Glomerular visceral epithelial cell (primary cell): ENCODE results near the gene WHRN.

Experiments used
- DNase-seq: peaks from one replicate; pipeline ENCODE4 v3.0.0-alpha.2; 2016; ENCODE audit errors: extremely low spot score

The WHRN gene

DNA sequence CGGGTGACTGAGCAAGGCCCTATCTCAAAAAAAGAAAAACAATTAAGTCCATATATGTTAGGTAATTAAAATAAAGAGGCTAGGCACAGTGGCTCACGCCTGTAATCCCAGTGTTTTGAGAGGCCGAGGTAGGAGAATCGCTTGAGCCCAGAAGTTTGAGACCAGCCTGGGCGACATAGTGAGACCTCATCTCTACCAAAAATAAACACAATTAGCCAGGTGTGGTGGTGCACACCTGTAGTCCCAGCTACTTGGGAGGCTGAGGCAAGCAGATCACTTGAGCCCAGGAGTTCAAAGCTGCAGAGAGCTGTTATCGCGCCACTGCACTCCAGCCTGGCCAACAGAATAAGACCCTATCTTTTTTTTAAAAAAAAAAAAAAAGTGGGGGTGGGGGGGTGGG lies 12.3 kb downstream of the WHRN start:
- no peak for DNase-seq

DNA sequence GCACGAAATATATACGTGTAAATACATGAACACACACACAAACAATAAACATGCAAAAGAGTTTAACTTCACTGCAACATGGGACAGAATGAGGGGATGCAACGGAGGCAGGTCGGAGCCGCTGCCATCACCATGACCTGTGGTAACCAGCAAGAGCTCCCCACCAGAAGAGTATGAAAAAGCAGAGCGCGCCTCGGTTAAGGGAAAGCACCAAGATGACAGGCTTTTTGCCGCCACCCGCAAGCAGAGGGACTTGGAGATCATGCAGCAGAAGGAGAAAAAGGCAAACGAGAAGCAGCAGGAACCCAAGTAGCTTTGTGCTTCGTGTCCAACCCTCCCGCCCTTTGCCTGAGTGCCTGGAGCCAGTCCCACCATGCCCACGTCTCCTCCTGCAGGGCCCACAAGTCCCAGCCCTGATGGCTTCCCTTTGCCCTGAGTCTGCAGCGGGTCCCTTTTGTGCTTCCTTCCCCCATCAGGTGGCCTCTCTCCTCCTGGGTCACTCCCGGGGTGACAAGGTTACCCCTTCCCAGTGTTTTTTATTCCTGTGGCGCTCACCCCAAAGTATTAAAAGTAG lies 13.8 kb downstream of the WHRN start:
- DNase-seq: no peak

DNA sequence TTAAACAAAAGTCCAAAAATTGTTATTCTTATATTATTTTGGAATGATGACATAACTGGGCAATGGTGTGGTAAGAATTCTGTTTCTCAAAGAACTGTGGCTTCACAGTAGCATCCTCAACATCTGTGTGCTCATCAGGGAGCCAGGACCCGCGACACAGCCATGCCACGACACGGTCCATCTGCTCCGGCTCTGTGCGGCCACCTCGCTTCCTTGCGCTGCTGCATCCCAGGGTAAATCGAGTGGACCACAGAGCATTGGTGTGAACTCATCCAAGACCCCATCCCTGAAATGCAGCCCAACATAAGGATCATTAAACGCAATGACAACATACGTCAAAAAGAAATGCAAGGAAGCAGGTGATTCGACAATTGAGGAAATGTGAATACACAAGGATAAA lies 15.3 kb downstream of the WHRN start:
- no peak for DNase-seq

DNA sequence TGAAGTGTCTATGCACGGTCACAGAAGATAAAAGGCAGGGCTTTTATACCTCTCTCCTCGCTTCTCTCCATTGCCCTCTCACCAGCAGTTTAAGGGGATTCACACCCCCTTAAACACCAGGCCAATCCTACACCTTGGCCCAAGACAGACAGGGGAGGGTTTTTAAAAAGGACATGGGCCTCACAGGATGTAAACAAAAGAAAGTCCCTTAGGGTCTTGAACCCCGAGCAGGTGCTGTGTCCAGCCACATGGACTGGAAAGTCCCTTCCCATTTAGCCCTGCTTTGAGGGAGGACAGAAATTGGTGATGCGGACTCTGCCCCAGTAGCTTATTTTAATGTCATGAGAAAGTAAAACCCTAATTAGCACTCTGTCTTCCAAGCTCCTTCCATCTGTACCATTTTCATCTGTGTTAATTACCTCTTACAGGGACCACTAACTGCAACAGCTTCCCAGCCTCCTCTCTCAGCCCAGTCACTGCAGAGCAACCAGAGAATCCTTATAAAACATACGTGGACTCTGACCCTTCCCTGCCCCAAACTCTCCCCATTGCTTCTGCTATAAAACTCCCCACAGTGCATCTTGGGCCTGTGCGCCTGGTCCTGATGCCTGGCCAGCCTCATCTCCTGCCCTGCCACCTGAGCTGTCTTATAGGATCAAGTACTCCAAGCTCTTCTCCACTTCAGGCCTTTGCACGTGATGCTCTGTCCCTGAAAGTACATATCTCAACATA lies 16.7 kb downstream of the WHRN start:
- no peak for DNase-seq

DNA sequence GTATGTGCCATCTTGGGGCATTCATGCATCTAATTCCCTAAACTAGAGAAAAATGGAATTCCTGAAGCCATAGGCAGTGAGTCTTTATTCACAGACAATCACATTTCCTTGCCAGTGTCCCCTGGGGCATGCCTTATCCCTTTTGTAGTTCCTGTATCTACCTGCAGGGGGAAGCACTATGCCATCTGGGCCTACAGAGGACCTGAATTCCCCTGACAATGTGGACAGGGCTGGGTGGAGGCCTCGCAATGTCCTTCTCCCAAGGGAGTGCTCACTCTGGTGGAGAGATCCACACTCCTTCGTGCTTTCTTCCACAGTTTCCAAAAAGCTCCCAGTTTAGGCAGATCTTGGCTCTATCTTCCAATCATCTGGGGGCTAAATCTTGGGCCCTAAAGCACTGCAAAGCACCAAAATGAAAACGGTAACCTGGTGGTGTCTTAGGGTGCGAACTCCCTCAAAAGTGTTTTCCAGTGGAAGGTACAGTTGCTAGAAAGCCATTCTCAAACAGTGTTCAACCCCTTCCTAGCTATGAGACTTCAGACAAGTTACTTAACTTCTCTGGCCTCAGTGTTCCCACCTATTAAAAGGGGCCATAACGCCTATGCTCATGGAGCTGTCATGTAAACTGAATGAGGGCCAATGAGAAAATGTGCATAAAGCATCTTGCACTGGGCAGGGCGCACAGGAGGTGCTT lies 17.5 kb downstream of the WHRN start:
- peak; percentile 77 for DNase-seq

DNA sequence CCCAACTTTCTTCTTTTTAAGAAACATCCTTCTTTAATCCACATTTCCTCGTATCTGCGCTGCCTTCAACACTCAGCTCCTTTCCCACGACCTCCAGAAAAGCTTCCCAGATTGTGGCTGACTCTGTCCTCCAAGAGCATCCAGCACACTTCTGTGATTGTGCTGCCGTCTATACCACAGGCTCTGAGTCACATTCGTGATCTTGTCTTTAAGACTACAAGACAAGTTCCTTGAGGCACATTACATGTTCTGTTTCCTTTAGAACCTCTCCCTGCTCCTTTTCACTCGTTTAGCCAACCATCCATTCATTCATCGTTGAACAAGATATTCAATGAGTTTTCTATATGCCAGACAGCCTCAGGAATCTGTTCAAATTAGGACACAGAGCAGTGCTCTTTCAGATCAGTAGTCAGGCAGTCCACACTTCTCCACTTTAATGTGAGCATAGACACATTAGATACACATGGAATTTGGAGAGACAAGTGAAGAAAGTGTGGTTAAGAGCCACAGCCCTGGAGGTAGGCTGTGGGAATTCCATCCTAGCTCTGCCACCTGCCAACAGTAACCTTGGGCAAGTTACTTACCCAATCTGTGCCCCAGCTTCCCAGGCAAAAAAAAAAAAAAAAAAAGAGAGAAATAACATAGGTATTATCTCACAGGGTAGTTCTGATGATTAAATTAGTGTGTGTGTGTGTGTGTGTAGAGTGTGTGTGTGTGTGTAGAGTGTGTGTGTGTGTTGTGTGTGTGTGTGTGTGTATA lies 18.9 kb downstream of the WHRN start:
- DNase-seq: peak; percentile 8

DNA sequence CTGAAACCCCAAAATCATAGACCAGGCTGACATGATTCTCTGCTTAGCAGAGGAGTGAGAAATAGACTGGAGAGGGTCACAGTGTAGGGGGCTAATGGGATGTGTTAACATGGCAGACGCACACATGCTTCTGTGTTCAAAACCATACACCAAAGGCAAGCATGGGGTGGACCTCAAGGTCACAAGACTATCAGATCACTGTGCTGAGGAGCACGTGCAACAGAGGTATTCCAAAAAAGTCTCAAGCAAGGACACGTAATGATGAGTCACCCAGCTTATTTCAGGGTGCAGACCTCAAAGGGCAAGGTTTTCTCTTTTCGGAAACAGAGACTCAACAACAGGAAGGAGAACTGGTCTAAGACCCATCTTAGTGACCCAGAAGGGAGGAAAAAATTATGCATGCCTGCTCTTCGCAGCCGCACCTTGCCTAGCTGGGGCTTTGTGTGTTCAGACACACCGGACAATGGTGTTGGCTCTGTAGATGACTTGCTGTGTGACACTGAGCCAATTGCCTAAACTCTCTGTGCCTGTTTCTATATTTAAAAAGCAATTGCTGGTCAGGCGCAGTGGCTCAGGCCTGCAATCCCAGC lies 20.3 kb downstream of the WHRN start:
- DNase-seq: peak; percentile 53

DNA sequence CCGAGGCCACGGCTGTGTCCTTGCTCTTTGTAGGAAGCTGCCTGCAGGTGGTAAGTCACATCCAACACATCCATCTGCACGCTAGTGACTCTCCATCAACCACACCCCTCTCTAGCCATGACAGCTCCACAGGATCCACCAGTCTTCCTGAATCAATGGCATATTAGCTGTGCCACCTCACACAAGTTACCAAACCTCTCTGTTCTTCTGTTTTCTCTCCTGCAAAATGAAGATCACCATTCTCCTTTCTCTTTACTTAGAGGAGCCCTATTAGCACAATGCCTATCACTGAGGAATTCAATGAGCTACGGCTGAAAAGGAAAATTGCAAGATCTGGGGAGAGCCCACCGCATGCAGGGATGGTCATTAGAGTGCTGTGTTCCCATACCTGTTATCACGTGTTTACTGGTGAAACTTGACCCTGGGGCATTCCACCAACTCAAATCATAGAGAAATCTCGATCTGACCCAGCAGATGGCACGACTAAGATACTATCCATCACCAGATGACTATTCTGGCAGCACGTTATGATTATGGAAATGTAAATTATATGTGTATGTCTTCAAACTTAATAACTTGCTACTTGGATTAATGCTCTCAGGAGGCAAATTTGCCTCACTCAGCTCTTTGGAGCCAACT lies 20.9 kb downstream of the WHRN start:
- DNase-seq: no peak

DNA sequence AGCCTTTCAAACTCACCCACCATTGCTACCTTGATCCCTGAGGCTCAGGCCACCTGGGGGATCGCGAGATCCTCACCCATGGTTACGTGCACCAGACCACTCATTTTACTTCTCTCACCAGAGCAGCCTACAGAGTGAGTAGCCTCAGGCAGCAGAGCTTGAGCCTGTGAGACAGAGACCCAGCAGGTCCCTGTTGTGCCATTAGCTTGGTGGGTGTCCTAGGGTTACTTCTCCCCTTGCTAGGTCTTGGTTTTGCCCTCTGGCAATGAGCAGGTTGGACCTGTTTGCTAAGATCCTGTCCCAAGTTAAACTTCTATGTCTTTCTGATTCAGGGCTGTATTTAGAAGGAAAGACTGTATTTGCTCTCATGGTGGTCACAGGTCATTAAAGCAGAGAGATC lies 21.8 kb downstream of the WHRN start:
- DNase-seq: no peak

DNA sequence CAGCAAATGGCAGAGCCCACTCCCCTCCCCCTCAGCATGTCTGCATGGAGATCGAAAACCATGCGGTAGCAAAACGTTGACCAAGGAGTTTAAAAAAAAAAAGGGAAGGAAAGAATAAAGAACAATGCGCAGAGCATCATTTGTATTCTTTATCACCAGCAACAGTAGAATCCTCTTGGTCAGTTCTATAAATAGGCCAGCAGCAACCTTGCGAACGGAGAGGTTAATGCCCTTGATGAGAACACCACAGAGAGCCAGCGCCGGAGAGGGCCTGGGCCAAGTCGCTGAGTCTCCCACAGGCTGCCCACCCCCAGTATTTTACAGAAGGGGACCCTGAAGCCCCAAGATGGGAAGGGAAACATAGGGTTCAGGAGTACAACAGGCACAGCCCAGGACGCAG lies 22.7 kb downstream of the WHRN start:
- DNase-seq: no peak

DNA sequence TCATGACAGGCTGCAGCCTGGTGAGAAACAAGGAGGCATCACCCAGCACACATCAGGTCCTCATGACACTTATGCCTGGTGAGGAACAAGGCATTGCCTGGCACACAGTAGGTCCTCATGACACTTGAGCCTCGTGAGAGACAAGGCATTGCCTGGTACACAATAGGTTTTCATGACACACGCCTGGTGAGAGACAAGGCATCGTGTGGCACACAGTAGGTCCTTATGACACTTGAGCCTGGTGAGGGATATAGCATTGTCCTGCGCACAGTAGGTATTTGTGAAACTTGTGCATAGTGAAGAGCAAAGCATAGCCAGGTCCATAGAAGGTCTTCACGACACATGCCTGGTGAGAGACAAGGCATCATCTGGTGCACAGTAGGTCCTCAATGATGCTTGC lies 23.5 kb downstream of the WHRN start:
- no peak for DNase-seq

DNA sequence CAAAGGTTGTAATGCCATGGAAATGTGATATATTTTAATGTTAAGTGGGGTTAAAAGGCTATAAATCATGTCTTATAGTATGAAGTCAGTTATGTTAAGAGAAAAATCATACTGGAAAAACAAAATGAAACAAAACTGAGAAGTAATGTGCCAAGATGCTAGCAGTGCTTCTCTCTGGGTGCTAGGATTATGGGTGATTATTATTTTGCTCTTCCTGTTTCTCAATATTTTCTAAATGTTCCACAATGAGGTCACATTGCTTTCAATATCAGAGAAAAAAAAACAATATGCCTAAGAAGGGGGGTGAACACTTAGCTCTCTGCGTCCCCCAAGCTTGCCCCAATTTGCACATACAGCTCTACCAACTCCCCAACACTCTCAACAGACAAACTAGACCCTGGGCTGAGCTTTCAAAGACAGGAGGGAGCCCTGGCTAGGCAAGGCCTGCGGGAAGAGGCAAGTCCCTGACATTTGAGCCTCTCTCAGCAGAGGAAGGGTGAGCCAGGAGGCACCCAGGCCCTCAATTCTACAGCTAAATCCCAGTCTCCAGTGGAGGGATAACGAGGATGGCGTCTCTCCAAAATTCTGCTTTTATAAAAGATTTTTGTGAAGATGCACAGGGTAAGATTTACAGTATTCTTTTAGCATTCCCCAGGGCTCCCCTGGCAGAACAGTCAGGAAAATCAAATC lies 24.4 kb downstream of the WHRN start:
- DNase-seq: no peak

DNA sequence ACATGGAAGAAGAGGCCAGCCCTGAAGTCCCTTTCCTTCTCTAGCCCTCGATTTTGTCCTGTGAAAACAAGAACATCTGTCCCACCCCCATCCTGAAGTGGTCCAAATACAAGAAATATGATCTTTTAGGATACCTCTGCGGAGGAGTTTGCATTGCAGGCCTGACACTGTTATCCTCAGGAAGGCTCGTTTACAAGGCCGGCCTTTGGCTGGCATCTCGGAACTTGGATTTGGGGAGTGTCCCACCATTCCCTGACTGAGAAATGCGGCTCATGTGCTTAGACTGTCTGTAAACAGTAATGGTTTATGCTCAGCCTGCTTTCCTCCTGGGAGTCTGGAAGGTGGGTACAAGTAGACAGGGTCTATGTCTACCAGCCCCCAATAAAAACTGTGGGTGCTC lies 26.4 kb downstream of the WHRN start:
- DNase-seq: no peak

DNA sequence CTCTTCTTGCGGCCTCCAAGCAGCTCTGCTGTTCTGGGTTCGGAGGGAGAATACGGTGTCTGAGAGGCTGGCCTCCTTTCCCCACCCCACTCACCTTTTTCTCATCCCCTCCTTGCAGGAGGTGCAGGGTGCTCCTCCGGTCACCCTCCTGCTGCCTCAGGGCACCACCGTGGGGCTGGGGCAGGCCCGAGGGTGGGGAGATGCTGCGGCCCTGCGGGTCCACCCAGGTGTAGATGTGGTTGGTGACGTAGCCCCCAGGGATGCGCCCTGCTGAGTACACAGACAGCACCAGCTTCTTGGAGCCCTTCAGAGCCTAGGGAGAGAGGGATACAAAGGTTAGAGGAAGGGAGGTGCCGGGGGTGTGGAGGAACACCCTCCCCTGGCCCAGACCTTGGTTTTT lies 26.8 kb downstream of the WHRN start:
- DNase-seq: no peak

DNA sequence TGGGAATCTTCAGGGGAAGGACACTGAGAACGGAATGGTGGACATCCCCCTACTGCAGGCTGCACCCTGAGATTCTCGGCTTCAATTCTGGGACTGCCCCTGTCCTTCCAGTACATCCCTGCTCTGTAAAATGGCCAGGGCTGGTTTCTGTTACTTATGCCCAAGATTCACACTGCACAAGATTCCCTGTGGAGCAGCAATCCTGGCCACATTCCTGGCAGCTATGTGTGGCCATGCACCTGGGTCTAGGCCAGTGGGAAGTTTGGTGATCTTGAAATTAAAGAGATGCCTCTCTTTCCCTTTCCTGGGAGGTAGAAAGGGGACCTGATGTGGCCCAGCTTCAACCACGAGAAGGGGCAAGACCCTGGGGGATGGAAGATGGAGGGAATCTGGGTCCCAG lies 27.6 kb downstream of the WHRN start:
- no peak for DNase-seq

DNA sequence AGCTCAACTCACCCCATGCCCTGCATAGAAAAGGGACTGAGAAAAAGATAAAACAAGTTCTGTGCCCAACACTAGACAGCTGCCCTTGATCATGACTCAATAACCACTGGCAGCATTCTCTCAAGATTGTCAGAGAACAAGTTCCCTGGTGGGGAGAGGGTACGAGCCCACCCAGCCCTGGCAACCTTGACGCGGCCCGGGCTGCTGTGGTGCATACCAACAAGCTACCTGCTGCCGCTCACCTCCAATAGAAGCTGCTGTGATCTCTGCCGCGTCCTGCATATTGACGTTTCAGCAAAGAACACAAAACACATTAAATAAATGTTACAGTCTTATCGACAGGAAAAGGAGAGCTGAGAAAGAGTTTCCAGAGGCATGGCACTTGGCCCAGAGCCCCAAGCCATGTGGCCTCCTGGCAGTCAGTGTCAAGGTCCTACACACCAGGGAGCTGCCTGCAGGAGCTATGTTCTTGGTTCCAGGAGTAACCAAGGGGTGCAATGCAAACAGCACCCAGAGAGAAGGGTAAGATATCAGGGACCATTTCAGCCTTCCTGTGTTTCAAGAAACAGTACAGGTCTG lies 28.3 kb downstream of the WHRN start:
- DNase-seq: no peak

DNA sequence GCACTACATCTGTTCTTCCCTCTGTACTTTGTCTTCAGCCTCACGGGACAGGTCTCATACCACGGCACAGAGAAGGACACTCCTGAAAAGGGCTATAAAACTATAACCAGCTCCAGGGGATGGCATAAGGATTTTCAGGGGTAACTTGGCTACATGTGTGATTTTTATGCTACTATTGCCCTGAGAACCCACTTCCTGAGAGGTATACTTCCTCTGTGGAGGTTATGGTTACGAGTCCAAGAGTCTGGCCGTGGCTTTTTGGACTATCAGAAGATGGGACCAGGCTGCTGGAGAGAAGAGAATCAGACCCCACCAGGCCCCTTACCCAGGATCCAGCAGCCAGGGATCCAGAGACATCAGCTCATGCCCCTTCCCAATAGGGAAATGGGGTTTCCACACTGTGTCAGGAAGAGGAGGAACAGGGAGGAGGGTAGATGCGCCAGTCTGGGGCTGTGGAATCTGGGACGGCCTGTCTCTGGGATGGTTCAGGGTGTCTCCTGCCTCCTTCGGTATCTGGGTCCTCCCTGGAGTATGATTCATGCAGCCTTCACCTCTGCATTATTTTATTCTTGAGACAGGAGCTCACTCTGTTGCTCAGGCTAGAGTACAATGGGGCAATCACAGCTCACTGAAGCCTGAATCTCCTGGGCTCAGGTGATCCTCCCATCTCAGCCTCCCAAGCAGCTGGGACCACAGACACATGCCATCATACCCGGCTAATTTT lies 29.7 kb downstream of the WHRN start:
- DNase-seq: no peak

DNA sequence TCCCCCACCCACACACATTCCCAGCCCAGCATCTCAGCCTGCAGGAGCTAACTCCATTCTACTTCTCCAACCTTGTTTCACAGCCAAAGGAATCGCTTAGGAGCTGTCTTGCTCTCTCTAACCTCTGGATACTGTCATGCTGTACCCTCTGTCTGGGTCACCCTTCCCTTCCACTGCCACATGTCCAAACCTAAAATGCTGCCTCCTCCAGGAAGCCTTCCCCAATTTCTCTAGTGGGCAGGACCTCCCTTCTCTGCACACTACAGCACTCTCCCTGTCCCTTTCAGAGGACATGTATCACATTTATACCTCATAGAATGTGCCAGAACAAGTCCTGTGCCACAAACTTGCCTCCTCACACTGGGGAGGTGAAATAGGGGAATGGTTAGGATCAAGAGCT lies 30.8 kb downstream of the WHRN start:
- no peak for DNase-seq

DNA sequence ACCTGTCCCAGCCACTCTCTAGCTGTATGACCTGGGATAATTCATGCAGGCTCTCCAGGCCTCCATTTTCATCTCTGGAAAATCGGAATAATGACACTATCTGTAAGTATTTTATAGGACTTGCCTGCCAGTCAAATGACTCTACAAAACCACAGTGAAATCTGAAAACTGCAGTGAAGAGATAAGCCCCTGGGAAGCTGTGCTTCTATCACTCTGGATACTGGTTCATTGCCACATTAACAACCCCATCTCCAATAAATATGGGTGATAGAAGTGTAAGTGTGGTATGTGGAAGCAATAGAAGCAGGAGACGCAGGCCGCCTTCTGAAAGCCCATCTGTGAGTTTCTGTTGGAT lies 31.8 kb downstream of the WHRN start:
- DNase-seq: no peak

DNA sequence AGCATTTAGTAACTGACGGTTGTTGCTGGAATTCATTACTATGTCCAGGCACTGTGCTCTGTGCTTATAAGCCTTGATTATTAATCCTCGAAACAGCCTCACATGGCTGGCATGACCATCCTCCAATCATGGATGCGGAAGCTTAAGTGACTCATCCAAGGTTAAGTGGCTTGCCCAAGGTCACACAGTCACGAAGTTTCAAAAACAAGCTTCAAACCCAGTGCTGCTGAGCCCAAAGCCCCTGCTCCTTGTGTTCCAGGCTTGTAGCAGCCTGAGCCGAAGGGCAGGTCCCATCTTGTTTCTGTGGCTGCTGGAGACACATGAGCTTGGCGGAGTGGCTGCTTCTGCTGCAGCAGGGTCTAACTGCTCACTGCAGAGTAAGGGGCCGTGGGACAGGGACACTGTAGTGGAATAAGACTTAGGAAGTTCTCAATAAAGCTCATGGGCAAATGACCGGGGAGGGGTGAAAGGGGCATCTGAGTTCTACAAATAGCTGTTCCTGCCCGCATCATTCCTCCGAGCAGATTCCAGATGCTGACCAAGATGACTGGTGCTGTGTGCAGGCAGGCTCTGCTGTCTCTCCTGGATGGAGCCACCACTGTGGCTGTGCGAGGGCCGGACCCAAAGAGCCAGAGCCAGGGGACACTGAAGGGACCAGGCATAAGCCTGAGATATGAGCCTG lies 32.4 kb downstream of the WHRN start:
- no peak for DNase-seq
